ENCODE measurements around the gene RAB4A. TPM values are rescaled to one million over a fixed set of nuclear protein-coding genes. Genes with fewer than 3 reads are reported as not detected.
A peak's percentile ranks its signal among the peaks of the same experiment; 100 is the strongest.

Gene RAB4A
- total and polyA plus RNA-seq, 2 of the 13 experiments (the other 11 are each of a cell fraction or from before 2014, with no cell fraction given) = 56.0 to 80.1 TPM

GRCh38 chr1:229344937-229345684 is 74.2 kb downstream of the RAB4A start:
- ChIA-PET CTCF (ENCODE audit: low intra/inter-chr PET ratio, low total read pairs) (no interaction called here), POLR2A (no interaction called here)
- intact Hi-C loops (cut with micrococcal nuclease; ENCODE audit: unreplicated experiment) = loop anchor here (5.0 to 10.0 kb wide), 3 partner anchors 62 to 140 kb away; no protein-coding TSS in a partner anchor
- peaks cover 0 to 6% of the 10 kb centered on the region in 2 experiments; a peak in 1 of 5 replicates for H3K27me3 ChIP-seq (ENCODE audit: control insufficient read depth in 1 of 2, insufficient read depth in 2 of 2, low read length in 2 of 2)
- no peaks in the 10 kb centered on the region for H4K20me1 ChIP-seq (ENCODE audit: insufficient read depth, low read length)
- peaks cover 50% of the 10 kb centered on the region for H3K4me1 ChIP-seq (ENCODE audit: insufficient read depth, low read length)
- WGBS (ENCODE audit: low lambda C conversion rate) = 36% methylated on average over 8 of the region's 8 CpGs
- FAIRE-seq (no peak), DNase-seq (ENCODE audit: low spot score) (no peak), ATAC-seq (no peak)
- peaks cover 17% of the 10 kb centered on the region for H3K79me2 ChIP-seq (ENCODE audit: insufficient read depth, low read length)
- no peak overlapping the region for H3K9ac ChIP-seq (ENCODE audit: insufficient read depth, low read depth, low read length)
- no peak overlapping the region for H2AFZ ChIP-seq (ENCODE audit: low read length)
- no peak overlapping the region for H3K27ac ChIP-seq (ENCODE audit: extremely low read length, insufficient read depth, low read length)
- H3K36me3 ChIP-seq (replicated peaks in 1 of 2; ENCODE audit: control insufficient read depth in 1 of 2, insufficient read depth in 2 of 2, low read length in 2 of 2) = no peaks in the 10 kb centered on the region
- in situ Hi-C loops (cut with HindIII; ENCODE audit: extremely low pct_ligation_motif_present, low pct_unique_long_range_greater_than_20kb) = no loop called here
- no peak overlapping the region for H3K4me2 ChIP-seq (ENCODE audit: low read depth, low read length)
- no peaks in the 10 kb centered on the region for H3K9me3 ChIP-seq (ENCODE audit: low read length)
- no TSS peak for BruUV-seq (replicated peaks)
- H3K4me3 ChIP-seq (replicated peaks in 1 of 3; ENCODE audit: insufficient read depth in 1 of 3, low read depth in 2 of 3, low read length in 3 of 3) = no peak overlapping the region
- TF ChIP-seq ZNF646 (CRISPR knock-in tag; IDR thresholded peaks at IDR 0.05) = peak; percentile 82
- TF ChIP-seq, protein P1, sequence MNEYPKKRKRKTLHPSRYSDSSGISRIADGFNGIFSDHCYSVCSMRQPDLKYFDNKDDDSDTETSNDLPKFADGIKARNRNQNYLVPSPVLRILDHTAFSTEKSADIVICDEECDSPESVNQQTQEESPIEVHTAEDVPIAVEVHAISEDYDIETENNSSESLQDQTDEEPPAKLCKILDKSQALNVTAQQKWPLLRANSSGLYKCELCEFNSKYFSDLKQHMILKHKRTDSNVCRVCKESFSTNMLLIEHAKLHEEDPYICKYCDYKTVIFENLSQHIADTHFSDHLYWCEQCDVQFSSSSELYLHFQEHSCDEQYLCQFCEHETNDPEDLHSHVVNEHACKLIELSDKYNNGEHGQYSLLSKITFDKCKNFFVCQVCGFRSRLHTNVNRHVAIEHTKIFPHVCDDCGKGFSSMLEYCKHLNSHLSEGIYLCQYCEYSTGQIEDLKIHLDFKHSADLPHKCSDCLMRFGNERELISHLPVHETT (CRISPR knock-in tag; conservative IDR thresholded peaks at IDR 0.05) = no peak
- TF ChIP-seq ZNF589 (CRISPR knock-in tag; conservative IDR thresholded peaks at IDR 0.05) = no peak
- no peak for TF ChIP-seq MBNL3 (CRISPR knock-in tag; conservative IDR thresholded peaks at IDR 0.05)
- TF ChIP-seq, protein P2, sequence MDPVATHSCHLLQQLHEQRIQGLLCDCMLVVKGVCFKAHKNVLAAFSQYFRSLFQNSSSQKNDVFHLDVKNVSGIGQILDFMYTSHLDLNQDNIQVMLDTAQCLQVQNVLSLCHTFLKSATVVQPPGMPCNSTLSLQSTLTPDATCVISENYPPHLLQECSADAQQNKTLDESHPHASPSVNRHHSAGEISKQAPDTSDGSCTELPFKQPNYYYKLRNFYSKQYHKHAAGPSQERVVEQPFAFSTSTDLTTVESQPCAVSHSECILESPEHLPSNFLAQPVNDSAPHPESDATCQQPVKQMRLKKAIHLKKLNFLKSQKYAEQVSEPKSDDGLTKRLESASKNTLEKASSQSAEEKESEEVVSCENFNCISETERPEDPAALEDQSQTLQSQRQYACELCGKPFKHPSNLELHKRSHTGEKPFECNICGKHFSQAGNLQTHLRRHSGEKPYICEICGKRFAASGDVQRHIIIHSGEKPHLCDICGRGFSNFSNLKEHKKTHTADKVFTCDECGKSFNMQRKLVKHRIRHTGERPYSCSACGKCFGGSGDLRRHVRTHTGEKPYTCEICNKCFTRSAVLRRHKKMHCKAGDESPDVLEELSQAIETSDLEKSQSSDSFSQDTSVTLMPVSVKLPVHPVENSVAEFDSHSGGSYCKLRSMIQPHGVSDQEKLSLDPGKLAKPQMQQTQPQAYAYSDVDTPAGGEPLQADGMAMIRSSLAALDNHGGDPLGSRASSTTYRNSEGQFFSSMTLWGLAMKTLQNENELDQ (CRISPR knock-in tag; IDR thresholded peaks at IDR 0.05; ENCODE audit: borderline replicate concordance) = no peak
- TF ChIP-seq ZNF431 (CRISPR knock-in tag; IDR thresholded peaks at IDR 0.05; ENCODE audit: borderline replicate concordance, low read depth) = no peak
- TF ChIP-seq ARID4A (CRISPR knock-in tag; IDR thresholded peaks at IDR 0.05; ENCODE audit: borderline replicate concordance) = no peak
- no peak for TF ChIP-seq ZNF563 (CRISPR knock-in tag; IDR thresholded peaks at IDR 0.05)

Measured in HepG2 (cell line).